Adrenal gland (tissue), 5 donors: ENCODE results near the gene PRPS1.

Experiments
- CTCF ChIP-seq, 6 experiments: fragments of 450-650 bp in 4 of 6; fragments of 200-600 bp in 2 of 6; sonication (generic) in 1 of 6; IDR thresholded peaks; 1 replicate in 5 of 6; 2 replicates in 1 of 6; pipeline versions ENCODE4 v1.5.1 to v1.8.0; 2016 to 2021; ENCODE audit warnings: antibody characterized with exemption in 6 of 6, mild to moderate bottlenecking in 2 of 6, moderate library complexity in 1 of 6
- POLR2A ChIP-seq, 2 donors: fragments of 450-650 bp; IDR thresholded peaks; one replicate each; pipeline ENCODE4 v1.6.1; 2017; ENCODE audit warnings: antibody characterized with exemption in 2 of 2, mild to moderate bottlenecking in 2 of 2, moderate library complexity in 1 of 2
- donor health status: DM: no; HTN: no; CAD: no.

DNA sequence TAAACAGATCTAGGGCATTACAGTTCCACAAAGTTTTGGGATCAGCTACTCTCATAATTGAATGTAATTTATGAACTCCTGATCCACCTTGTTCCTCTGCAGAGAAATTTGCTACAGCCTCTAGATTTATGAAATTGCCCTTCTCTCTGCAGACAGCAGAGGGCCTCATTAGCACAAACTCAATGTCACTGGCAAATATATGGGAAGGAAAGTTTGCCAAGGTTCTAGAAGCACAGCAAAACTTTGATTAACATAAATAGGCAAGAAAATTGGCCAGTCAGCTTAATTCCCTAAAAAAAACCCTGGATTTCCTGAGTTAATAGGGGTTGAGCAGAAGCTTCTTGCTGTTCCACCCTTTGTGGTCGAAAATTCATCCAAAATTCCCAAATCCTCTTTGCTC lies 31.5 kb downstream of the PRPS1 start:
- TF ChIP-seq CTCF (IDR thresholded peaks at IDR 0.05) (peak; percentile 31 to 77 (median 65)), POLR2A (IDR thresholded peaks at IDR 0.05) (no peak)
